ENCODE data around the gene BRD7. TPM values are rescaled to one million over a fixed set of nuclear protein-coding genes. Genes with fewer than 3 reads are reported as not detected.

Gene BRD7
- polyA plus RNA-seq, 2 of the 4 experiments (the other 2 are of a cell fraction) = 60.4 to 94.5 TPM

DNA sequence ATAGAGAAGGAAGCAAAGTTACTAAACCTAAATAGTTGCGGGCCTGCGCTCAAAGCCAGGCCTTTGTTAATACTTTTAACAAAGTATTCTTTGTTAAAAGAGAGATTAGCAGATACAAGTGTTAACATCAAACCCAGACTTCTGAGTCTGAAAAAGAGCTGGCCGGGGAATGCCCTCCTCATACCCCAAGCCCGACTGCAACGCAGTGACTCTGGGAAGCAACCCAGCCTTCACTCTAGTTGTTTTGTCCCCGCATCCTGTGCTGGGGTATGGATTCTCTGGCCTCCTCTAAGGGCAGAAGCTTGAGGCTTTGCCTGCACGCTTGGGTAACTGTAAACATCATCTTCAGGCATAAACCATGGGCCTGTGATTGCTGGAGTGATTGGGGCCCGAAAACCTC, 54.1 kb downstream of the BRD7 start:
- no peak for TF ChIP-seq SREBF2 (IDR thresholded peaks at IDR 0.05)
- no peak for TF ChIP-seq ZC3H11A (IDR thresholded peaks at IDR 0.05)
- no peak for TF ChIP-seq EHF (CRISPR knock-in tag; IDR thresholded peaks at IDR 0.05)
- TF ChIP-seq REST (IDR thresholded peaks at IDR 0.05) = no peak
- TF ChIP-seq ZNF302 (CRISPR knock-in tag; IDR thresholded peaks at IDR 0.05) = no peak
- TF ChIP-seq HDAC2 (IDR thresholded peaks at IDR 0.05) = no peak
- CTCF ChIA-PET = interaction anchor here (1.9 to 2.1 kb wide), 2 partner anchors 12 to 351 kb away, joined by 7 to 9 read pairs; no protein-coding TSS in a partner anchor

GRCh38 chr16:50313596-50314478, 55.0 kb downstream of the BRD7 start:
- POLR2A ChIA-PET = no interaction called here
- Histone ChIP-seq H3K27ac (no peak overlapping the region), H3K4me1 (no peaks in the 10 kb centered on the region), H3K4me3 (no peak overlapping the region), H3K9me3 (no peaks in the 10 kb centered on the region), H3K4me2 (no peak overlapping the region)
- WGBS (ENCODE audit: missing lambda C conversion rate) = 92% methylated on average over 26 of the region's 31 CpGs
- TF ChIP-seq CBX8 (IDR thresholded peaks at IDR 0.05) = no peak
- no peak for TF ChIP-seq EHMT2 (IDR thresholded peaks at IDR 0.05; ENCODE audit: low read depth)
- no peak for TF ChIP-seq TFCP2L1 (CRISPR knock-in tag; IDR thresholded peaks at IDR 0.05)
- TF ChIP-seq, protein P1, sequence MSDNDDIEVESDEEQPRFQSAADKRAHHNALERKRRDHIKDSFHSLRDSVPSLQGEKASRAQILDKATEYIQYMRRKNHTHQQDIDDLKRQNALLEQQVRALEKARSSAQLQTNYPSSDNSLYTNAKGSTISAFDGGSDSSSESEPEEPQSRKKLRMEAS (IDR thresholded peaks at IDR 0.05) = no peak
- no peak for TF ChIP-seq HMGXB4 (CRISPR knock-in tag; IDR thresholded peaks at IDR 0.05; ENCODE audit: borderline replicate concordance)
- no peak for TF ChIP-seq ELK1 (IDR thresholded peaks at IDR 0.05; ENCODE audit: low read depth, low read length)
- no peak for TF ChIP-seq BCL3 (IDR thresholded peaks at IDR 0.05)
- TF ChIP-seq PHF8 (IDR thresholded peaks at IDR 0.05; ENCODE audit: borderline replicate concordance, low read depth) = no peak
- FAIRE-seq (no peak), DNase-seq (ENCODE audit: low read depth in 1 of 2, low spot score in 1 of 2) (no peak), ATAC-seq (no peak)
- CTCF ChIA-PET = interaction anchor here (1.1 to 2.1 kb wide), 3 partner anchors 13 to 351 kb away, joined by 3 to 9 read pairs (median 7); no protein-coding TSS in a partner anchor

More for the DNA sequence above, 54.1 kb downstream of the BRD7 start:
- Histone ChIP-seq H3K4me1 (no peaks in the 10 kb centered on the region), H3K4me2 (no peak overlapping the region), H3K4me3 (no peak overlapping the region), H3K27ac (no peak overlapping the region), H3K9me3 (no peaks in the 10 kb centered on the region)
- FAIRE-seq (no peak), ATAC-seq (no peak), DNase-seq (ENCODE audit: low read depth in 1 of 2, low spot score in 1 of 2) (no peak)
- POLR2A ChIA-PET = no interaction called here
- WGBS (ENCODE audit: missing lambda C conversion rate) = 93% methylated on average over 8 of the region's 8 CpGs

Data from A549 (cell line).